ENCODE data around the gene CD40LG. TPM values are rescaled to one million over a fixed set of nuclear protein-coding genes. Genes with fewer than 3 reads are reported as not detected.

The CD40LG gene
- total RNA-seq, 4 donors from 2014 or later, result not detected

DNA sequence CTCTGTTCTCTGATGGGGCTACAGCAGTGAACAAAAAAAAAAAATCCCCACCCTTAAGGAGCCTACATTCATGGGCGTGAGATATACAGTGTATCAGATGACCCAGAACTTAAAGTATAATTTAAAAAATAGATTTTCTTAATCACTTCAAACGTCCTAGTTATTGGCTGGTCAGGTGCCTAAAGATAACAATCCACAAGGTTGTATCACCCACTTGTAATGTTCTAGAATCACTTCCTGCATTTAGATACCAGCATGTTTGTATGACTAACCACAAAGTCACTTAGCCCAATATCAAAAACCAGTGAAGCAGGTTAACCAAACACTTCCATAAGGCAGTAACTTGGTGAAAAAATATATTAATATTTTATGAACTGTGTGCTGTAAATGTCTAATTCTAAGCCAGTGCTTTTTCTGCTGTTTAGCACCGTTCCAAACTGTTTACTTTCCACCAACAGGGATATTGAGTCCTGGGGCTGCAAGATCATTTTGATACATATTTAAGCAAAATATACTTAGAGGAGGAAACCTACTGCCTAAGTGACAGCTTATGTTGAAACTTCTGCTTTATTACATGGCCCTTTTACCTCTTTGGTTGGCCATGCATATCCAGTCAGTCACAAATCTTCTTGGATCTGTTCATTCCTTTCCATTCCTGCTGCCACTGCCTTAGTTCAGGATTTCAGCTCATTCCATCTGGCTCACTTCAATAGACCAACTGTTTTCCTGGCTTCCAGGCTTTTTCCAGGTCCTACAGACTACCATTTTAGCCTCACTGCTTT lies 43.3 kb downstream of the CD40LG start:
- Histone ChIP-seq H3K4me1 (no peaks in the 10 kb centered on the region), H3K9me3 (no peaks in the 10 kb centered on the region), H3K4me3 (replicated peaks in 1 of 3) (no peak overlapping the region), H3K27ac (no peak overlapping the region), H3K36me3 (no peaks in the 10 kb centered on the region), H3K27me3 (no peaks in the 10 kb centered on the region)
- no peak for DNase-seq
- 70 to 74% methylated on average over 3 of the region's 3 CpGs for WGBS, 2 donors
- intact Hi-C loops (cut with DNase I), result no loop called here
- TF ChIP-seq, protein P1, sequence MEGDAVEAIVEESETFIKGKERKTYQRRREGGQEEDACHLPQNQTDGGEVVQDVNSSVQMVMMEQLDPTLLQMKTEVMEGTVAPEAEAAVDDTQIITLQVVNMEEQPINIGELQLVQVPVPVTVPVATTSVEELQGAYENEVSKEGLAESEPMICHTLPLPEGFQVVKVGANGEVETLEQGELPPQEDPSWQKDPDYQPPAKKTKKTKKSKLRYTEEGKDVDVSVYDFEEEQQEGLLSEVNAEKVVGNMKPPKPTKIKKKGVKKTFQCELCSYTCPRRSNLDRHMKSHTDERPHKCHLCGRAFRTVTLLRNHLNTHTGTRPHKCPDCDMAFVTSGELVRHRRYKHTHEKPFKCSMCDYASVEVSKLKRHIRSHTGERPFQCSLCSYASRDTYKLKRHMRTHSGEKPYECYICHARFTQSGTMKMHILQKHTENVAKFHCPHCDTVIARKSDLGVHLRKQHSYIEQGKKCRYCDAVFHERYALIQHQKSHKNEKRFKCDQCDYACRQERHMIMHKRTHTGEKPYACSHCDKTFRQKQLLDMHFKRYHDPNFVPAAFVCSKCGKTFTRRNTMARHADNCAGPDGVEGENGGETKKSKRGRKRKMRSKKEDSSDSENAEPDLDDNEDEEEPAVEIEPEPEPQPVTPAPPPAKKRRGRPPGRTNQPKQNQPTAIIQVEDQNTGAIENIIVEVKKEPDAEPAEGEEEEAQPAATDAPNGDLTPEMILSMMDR (IDR thresholded peaks at IDR 0.05), result no peak
- no peak for TF ChIP-seq POLR2A (IDR thresholded peaks at IDR 0.05)

DNA sequence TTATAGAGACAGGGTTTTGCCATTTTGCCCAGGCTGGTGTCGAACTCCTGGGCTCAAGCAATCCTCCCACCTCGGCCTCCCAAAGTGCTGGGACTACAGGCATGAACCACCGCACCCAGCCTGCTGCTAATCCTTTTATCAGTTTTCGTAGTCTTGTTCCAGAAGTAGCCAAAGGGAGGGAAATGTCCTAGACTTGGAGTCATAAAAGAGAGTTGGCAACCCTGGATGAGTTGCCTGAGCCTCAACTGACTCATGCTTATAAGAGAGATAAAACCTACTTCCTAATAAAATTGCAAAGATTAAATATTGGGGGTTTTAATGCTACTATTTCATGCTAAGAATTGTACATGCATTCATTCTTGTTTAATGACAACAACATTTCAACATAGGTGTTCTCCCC lies 44.3 kb downstream of the CD40LG start:
- no peak overlapping the region for H3K27ac ChIP-seq
- no peak overlapping the region for H3K4me3 ChIP-seq (replicated peaks in 1 of 3)
- no peaks in the 10 kb centered on the region for H3K36me3 ChIP-seq
- WGBS, 2 donors, result 97 to 98% methylated on average over 4 of the region's 4 CpGs
- intact Hi-C loops (cut with DNase I), result no loop called here
- TF ChIP-seq, protein P1 (IDR thresholded peaks at IDR 0.05), result no peak
- TF ChIP-seq POLR2A (IDR thresholded peaks at IDR 0.05), result no peak
- no peaks in the 10 kb centered on the region for H3K9me3 ChIP-seq
- DNase-seq, result no peak
- no peaks in the 10 kb centered on the region for H3K4me1 ChIP-seq
- no peaks in the 10 kb centered on the region for H3K27me3 ChIP-seq

DNA sequence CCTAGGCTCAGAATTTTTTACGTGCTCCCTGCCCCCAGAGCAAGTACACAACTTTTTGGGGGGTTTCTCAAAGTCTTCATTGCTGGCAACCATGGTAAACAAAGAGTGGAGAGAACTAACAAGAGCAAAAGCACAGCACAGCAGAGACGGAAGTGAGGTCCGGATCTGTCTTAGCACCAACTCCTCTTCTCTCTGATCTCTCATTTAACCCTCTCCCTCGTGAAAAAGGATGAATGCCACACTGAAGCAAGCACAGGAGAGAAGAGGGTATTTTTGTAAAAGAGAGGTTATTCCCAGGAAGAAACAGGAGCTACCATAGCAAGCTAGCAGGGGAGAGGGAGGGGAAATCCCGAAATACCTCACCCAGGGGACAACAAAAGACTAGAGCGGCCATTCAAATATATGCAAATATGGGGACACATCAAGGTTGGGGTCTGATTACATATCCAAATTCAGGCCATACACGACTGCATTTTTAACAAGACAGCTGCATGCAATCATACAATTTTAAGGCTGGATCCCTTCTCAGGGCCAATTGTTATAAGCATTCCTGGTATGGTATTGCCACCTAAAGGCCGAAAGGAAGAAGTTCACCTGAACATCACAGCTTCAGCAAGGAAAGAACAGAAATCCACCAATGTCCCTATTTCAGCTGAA lies 46.6 kb downstream of the CD40LG start:
- intact Hi-C loops (cut with DNase I), result no loop called here
- H3K36me3 ChIP-seq, result no peaks in the 10 kb centered on the region

DNA sequence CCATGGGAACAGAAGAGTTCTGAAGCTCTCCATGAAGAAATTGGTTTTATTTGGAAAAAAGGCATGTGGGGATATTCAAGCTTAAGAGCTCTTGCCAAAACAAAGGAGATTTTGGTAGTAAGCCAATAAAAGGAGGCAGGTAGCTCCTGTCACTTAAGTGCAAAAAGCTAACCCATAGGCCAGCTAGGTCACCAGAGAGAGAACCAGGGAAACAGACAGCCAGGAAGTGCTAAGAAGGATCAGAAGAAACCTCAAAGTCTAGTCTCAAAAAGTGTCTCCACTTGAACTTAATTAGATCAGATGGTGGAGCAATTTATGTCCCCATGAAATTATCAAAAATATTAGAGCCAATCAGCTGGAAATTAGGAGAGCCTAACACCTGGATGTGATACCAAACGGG lies 49.2 kb downstream of the CD40LG start:
- peaks cover 5% of the 10 kb centered on the region for H3K27me3 ChIP-seq
- intact Hi-C loops (cut with DNase I), result no loop called here
- 92 to 100% methylated on average over 1 of the region's 1 CpG for WGBS, 2 donors

More for the DNA sequence above, 46.6 kb downstream of the CD40LG start:
- Histone ChIP-seq H3K27me3 (peaks cover 3% of the 10 kb centered on the region), H3K4me3 (replicated peaks in 1 of 3) (no peak overlapping the region), H3K4me1 (no peaks in the 10 kb centered on the region), H3K9me3 (no peaks in the 10 kb centered on the region), H3K27ac (no peak overlapping the region)
- TF ChIP-seq POLR2A (IDR thresholded peaks at IDR 0.05), result no peak
- TF ChIP-seq, protein P1 (IDR thresholded peaks at IDR 0.05), result peak; percentile 24 to 66 (median 52)
- WGBS, 2 donors, result 50 to 52% methylated on average over 7 to 8 of the region's 8 CpGs
- DNase-seq, result no peak

More for the DNA sequence above, 49.2 kb downstream of the CD40LG start:
- H3K4me3 ChIP-seq (replicated peaks in 1 of 3), result no peak overlapping the region
- H3K4me1 ChIP-seq, result no peaks in the 10 kb centered on the region
- H3K9me3 ChIP-seq, result no peaks in the 10 kb centered on the region
- no peaks in the 10 kb centered on the region for H3K36me3 ChIP-seq
- DNase-seq, result no peak
- H3K27ac ChIP-seq, result no peak overlapping the region
- no peak for TF ChIP-seq POLR2A (IDR thresholded peaks at IDR 0.05)
- TF ChIP-seq, protein P1 (IDR thresholded peaks at IDR 0.05), result no peak
